ENCODE measurements around the gene NPNT.

NPNT gene

DNA sequence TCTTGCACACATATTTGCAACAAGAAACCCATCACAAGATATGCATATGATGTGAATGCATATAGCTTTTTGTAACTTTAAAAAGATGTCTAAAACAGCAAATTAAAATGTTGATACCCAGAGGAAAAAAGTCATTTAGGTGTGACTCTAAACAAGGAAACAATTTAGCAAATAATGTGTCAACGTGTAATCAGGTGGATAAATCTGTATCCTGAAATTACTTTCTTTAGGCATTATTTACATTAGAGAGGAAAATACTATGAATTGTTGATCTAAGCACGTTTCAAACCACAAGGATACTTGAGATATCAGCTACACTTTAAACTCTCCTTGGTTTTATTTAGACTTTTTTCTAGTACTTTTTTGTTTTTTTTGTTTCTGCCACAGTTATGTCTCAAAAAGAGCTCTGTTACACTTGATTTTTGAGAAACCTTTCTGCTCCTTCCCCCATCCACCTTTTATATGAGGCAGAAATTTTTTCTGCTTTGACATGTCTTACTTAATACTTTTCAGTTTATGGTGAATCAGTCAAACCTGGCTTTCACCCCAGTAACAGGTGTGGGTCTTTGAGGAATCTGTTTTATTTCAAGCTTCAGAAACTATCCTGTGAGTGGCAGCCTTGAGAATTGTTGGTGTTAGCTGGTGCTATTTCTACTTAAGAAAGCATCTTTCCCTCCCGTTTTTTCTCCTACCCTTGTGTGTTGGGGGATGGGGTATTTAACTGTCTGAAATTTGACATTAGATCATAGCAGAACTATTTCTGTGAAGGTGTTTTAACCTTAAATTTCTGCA is 1.9 kb downstream of the NPNT start:
- TF ChIP-seq, protein P1, sequence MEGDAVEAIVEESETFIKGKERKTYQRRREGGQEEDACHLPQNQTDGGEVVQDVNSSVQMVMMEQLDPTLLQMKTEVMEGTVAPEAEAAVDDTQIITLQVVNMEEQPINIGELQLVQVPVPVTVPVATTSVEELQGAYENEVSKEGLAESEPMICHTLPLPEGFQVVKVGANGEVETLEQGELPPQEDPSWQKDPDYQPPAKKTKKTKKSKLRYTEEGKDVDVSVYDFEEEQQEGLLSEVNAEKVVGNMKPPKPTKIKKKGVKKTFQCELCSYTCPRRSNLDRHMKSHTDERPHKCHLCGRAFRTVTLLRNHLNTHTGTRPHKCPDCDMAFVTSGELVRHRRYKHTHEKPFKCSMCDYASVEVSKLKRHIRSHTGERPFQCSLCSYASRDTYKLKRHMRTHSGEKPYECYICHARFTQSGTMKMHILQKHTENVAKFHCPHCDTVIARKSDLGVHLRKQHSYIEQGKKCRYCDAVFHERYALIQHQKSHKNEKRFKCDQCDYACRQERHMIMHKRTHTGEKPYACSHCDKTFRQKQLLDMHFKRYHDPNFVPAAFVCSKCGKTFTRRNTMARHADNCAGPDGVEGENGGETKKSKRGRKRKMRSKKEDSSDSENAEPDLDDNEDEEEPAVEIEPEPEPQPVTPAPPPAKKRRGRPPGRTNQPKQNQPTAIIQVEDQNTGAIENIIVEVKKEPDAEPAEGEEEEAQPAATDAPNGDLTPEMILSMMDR (conservative IDR thresholded peaks at IDR 0.05; ENCODE audit: low read depth, low read length): no peak
- DNase-seq (ENCODE audit: low read depth): no peak

DNA sequence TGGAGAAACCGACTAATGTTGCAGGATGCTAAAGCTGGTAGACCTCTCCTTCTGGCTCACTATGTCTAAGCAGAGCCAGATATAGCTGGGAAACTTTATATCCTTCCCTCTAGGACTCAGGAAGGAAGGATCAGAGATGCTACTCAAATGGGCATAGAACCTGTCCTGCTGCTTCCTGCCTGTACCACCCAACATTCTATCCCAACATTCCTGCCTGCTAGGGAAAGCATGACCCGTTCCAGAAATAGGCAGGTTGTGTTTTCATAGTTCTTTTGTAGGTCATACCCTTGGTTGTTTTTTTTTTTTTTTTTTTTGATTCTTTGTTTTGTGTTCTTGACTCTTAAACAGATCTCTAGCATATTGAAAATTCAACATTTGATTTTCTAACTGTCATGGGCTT is 5.3 kb downstream of the NPNT start:
- no peak overlapping the region for H3K4me3 ChIP-seq (ENCODE audit: low read depth, low read length)
- TF ChIP-seq, protein P1 (conservative IDR thresholded peaks at IDR 0.05; ENCODE audit: low read depth, low read length): no peak
- DNase-seq (ENCODE audit: low read depth): no peak

More for the DNA sequence above, 1.9 kb downstream of the NPNT start:
- no peak overlapping the region for H3K4me3 ChIP-seq (ENCODE audit: low read depth, low read length)

DNA sequence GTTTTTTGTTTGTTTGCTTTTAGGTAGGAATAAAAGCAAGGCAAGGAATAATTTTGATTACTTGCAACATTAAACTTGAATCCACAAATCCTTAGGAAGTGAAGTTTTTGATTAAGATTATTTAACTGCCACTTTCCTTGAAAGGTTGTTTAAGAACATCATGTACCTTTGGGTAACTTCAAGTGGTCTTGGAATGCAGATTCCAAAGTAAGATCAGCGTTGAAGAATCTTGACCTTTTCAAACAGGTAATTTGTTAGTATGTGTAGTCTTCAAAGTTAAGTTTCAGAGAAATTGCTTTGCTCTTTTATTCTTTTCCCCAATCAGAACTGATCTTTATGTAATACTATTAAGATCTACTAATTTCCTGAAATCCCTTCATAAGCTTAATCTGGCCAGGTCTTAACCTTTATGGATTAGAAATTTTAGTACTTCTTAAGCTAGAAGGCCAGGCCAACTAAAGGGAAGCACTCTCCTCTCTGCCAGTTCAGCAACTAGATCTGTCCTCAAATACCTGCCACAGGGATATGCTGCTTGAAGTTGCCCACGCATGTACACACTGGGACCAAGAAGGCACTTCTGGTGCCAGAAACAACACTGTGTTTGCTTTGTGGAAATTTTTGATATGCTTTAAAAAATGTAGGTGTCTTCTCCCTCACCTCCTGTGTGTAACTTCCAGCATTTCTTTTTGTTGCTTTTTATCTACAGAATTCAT is 7.4 kb downstream of the NPNT start:
- TF ChIP-seq, protein P1 (conservative IDR thresholded peaks at IDR 0.05; ENCODE audit: low read depth, low read length): no peak
- DNase-seq (ENCODE audit: low read depth): no peak
- H3K4me3 ChIP-seq (ENCODE audit: low read depth, low read length): no peak overlapping the region

DNA sequence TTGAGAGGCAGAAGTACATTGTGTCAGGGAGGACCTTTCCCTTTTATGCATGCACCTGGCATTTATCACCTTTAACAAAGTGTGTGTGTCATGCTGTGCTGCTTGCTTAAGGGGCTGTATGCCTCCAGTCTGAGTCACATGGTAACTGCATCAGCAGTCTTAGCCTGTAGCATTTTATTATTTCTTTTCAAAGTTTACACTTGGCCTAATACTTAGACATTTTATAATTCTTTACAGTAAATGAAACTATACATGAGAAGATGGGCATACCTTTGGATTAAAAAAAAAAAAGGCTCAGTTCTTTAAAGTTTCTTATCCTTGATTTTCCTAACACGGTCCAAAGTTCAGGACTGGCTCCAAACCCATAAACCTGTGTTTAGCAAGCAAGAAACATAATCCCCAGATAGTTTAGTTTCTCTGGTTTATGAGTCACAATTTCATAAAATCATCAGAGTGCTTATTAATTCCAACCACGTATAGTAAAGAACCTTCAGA is 14.6 kb downstream of the NPNT start:
- H3K4me3 ChIP-seq (ENCODE audit: low read depth, low read length): no peak overlapping the region
- TF ChIP-seq, protein P1 (conservative IDR thresholded peaks at IDR 0.05; ENCODE audit: low read depth, low read length): no peak
- no peak for DNase-seq (ENCODE audit: low read depth)

DNA sequence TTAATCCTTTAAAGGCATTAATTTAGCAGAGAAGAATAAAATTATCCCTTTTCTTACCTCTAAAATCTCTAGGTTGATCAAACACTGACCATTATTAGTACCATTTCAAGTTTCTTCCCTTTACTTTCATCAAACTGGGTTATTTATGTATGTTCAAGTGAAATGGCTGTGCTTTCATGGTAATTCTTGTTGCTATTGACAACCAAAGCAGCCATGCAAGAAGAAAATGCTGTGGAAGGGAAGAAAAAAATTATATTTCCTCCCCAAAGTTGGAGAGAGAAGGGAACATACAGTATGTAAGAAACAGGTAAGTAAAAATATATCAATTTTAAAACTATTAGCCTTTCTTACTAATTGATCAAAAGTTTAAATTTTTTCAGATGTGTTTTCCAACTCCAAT is 16.2 kb downstream of the NPNT start:
- TF ChIP-seq, protein P1 (conservative IDR thresholded peaks at IDR 0.05; ENCODE audit: low read depth, low read length): no peak
- H3K4me3 ChIP-seq (ENCODE audit: low read depth, low read length): no peak overlapping the region
- DNase-seq (ENCODE audit: low read depth): no peak

DNA sequence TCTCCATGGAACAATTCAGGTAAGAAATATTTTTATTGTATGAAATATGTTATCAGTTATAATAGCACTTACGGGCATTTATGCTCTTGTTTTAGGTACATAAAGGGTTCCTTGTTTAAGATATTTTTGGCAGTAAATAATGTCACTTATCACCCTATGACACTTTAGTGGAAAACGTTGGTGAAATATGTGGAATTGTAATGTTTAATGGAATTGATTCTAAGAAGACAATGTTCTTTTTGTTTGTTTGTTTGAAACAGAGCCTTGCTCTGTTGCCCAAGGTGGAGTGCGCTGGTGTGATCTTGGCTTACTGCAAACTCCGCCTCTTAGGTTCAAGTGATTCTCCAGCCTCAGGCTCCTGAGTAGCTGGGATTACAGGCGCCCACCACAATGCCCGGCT is 17.4 kb downstream of the NPNT start:
- TF ChIP-seq, protein P1 (conservative IDR thresholded peaks at IDR 0.05; ENCODE audit: low read depth, low read length): no peak
- no peak overlapping the region for H3K4me3 ChIP-seq (ENCODE audit: low read depth, low read length)
- no peak for DNase-seq (ENCODE audit: low read depth)
